SW 1271 (cell line): ENCODE data around the gene CCNB2.

ENCODE experiments used
- DNase-seq, 2 experiments: peaks; one replicate each; lab custom pipeline; 2025; lab: John Stamatoyannopoulos, UW

Gene CCNB2

DNA sequence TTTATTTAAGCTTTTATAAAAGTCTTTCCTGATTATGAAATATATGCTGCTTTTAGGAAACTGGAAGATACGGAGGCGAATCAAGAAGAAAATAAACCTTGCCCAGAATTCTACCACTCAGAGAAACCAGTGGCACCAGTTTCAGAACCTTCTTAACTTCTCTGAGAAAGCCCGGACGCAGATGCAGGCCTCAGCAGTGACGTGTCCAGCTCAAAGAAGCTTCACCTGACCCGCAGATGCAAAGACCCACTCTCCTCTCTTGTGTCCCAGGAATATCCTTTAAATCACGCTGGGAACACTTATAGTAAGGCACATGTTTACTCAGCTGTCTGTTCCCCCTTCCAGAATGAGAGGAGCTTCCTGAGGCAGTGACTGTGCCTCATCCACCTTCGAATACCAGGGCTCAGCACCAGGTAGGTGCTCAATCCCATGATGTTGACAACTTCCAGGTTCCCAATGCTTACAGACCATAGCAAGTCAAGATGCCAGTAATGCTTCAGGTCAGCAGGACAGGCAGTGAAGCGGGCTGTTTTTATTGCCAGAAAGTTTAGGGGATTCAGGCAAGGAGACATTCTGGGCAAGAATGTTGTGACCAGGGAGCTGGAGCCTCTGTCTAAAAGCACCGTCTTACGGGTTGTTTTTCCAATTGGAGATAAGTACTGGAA lies 61.8 kb downstream of the CCNB2 start:
- DNase-seq, result no peak

GRCh38 chr15:59168536-59168935 lies 63.6 kb downstream of the CCNB2 start:
- no peak for DNase-seq

GRCh38 chr15:59169251-59169708 lies 64.3 kb downstream of the CCNB2 start:
- DNase-seq, result no peak

GRCh38 chr15:59170295-59171066 lies 65.5 kb downstream of the CCNB2 start:
- DNase-seq, result no peak

DNA sequence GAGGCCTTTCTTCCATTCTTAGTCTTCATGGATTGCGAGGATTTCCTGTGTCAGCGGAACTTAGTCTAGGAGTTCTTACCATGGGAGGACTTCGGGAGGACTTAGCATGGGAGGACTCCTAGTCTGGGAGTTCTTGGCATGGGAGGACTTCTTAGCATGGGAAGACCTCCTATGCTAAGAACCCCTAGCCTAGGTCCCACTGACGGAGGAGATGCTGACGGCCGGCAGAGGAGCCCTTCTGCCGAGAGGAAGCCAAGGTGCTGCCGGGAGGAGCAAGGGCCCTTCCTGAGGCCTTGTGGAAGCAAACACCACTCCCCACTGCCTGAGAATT lies 66.1 kb downstream of the CCNB2 start:
- DNase-seq, result no peak

DNA sequence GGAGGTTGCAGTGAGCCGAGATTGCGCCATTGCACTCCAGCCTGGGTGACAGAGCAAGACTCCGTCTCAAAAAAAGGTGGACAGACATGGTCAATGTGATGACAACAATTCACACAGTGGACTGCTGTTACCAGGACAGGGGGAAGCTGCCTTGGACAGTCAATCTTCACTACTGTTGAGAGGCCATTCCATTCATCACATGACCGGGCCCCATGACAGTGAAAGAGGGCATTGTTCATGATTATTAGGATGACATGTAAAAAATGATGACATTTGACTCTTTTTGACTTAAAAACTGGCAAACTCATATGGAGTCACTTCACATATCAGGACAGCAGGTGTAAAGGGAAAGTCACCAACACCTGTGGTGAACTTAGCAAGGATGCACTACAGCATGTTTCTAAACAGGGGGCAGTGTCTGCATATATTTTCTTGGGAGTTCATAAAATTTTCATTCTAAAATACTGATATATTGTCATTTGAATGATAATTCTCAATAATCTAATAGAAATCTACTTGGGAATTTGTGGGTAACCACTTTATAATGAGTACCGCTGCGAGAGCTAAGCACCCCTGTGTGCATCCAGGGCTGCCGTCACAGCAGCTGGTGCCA lies 67.4 kb downstream of the CCNB2 start:
- DNase-seq, result no peak

DNA sequence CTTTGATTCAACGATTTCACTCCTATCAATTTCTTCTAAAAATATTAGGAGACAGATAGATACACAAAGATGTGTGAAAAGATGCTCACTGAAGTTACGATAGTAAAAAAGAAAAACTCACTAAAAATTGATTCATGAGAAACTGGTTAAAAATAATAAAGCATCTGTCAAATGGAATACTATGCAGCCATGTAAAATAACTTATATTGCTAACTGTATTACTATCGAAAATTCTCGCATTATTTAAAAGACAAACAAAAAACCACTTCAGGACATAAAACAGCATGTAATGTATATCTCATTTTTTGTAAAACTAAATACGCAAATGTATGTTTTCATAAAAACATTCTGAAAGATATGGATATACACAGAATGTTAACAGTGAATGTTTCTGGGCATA lies 68.2 kb downstream of the CCNB2 start:
- no peak for DNase-seq

- no peak for DNase-seq
These were observed 69.3 kb downstream of the CCNB2 start for GRCh38 chr15:59174151-59174834.
